ENCODE results near the gene CIAO2B.
A peak's percentile ranks its signal among the peaks of the same experiment; 100 is the strongest.
"Not testable (repeated sequence)": the region's sequence is repeated elsewhere in the genome, so short reads cannot be mapped to it uniquely, and the experiment has no call there.

Gene CIAO2B

DNA sequence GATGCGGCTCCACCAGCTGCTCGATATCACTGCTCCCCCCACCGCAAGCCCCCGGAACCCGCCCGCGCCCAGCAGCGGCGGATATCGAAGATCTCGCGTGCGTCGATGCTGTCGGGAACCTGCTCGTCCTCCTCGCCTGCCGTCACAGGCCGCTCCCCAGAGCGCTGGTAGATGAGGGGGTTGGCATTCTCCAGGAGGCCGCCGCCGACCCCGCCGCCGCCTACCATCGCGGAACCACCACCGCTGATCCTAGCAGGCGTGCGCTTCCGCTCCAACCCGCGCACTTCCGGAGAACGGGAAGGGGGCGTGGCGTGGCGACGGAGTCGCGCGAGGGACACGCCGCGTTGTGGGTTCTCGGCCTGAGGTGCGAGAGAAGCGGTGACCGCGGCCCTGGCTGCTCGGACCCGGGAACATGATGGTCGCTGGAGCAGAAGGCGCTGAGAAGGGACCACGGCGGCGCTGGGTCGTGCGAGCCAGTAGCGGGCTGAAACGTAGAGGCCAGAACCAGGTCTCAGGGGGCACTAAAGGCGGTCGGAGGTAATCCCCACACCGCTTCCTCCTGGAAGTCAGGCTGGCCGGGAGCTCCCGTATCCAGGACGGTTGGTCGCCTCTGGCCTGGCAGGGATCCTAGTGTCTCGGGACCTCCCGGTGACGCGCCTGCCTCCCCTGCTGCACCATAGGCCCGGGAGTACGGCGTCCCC lies at the start of gene CIAO2B:
TSS of gene CIAO2B (minus strand) at position 265 of the 701 bp plus-strand sequence. CDS start at position 227, 38 bp downstream.
- DNase-seq (ENCODE audit: low read depth), result peak; percentile 25

DNA sequence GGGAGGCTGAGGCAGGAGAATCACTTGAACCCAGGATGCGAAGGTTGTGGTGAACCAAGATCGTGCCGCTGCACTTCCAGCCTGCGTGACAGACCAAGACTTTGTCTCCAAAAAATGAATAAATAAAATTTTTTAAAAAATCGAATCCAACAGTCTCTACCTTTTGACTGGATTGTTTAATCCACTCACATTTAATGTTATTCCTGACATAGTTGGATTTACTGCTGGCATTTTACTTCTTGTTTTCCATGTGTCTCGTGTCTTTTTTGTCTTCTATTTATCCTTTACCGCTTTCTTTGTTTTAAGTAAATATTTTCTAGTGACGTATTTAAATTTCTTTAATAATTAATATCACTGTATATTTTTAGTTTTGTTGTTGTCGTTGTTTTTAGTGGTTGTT lies 48.8 kb upstream of the CIAO2B start:
- no peak for DNase-seq (ENCODE audit: low read depth)

DNA sequence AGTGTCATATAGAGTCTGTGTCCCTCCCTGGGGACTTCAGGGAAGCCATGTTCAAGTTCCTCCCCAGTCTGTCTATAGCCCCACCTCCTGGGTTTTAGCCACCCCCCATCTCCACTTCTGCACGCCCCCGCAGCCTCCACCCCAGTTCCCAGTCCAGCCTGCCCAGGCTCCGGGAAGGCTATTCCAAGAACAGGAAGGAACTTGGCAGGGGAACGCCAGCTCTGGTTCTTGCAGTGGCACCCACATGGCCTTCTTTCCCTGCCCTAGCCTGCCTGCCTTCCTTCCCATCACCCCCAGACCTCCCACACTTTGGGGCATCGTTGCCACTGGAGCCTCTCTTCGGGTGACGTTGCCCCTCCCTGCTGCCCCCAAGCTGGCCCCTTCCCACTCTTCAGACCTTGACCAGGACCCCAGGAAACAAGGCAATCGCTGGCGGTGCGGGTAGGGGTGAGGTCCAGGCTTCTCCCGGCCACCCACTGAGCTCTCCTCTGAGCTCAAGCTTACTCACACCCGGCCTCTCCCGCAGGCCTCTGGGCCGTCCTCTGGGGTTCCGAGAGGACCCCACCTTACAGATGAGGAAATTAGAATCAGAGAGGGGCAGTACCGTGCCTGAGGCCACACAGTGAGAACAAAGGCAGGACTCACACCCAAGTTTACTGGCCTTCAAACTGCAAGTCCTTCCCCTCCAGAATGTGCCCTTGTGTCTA lies 45.0 kb upstream of the CIAO2B start:
- DNase-seq (ENCODE audit: low read depth), result no peak

DNA sequence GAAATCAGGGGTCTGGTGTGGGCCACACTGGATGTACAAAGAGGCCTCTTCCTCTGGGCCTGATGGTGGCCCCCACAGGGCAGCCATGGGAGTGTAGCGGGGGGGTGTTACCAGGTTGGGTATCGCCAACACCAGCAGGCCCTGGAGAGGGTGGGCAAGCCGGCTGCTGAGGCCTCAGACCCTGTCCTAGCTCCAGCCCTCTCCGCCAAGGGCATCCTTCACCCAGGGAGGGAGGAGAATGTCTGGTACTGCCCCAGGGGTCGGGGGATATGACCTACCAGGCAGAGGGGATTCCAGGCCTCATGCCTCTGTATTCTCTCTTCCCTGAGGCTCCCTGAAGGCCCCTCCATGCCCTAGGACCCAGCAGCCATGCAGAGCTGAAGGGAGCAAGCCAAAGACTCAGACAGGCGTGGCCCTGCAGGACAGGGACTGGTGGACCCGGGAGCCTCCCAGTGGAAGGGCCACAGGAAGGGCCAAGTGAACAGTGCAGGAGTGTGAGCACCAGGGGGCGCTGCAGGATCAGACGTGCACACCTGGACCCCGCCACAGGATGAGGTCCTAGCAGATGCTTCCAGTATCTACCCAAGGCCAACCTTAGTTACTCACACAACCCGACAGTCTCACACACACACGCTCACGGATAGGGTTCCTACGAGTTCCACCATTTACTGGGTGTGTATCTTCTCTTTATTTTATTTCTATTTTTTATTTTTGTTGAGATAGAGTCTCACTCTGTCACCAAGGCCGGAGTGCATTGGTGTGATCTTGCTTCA lies 43.3 kb upstream of the CIAO2B start:
- peak; percentile 53 for DNase-seq (ENCODE audit: low read depth)

DNA sequence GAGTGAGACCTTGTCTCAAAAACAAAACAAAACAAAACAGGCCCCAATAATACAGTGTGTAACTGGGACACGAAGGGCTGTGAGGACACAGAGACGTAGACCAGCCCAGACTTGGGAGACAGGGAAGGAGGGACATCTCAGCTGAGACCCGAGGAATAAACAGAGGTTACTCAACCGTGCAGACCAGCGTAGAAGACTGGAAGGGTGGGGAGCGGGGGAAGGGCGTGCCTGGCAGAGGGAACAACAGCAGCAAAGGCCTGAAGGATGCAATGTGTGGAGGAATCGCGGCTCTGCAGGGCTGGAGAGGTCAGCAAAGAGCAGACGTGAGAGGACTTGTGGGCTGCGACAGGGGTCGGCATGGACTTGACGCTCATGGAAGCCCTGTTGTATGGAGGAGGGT lies 42.5 kb upstream of the CIAO2B start:
- DNase-seq (ENCODE audit: low read depth), result no peak

DNA sequence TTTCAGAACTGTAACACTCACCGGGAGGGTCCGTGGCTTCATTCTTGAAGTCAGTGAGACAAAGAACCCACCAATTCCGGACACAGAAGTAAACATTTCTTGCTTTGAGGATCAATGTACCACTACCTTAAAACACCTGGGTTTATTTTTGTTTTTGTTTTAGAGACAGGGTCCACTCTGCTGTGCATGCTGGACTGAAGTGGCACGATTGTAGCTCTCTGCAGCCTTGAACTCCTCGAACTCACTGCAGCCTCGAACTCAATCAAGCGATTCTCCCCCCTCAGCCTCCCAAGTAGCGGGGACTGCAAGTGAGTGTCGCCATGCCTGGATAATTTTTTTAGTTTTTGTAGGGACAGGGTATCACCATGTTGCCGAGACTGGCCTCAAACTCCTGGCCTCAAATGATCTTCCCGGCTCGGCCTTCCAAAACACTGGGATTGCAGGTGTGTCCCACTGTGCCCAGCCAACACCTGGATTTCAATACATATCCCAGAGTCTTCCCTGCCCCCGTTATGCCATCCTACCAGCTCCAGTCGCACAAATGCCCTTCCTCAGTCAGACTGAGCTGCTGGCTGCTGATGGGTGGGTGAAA lies 41.2 kb upstream of the CIAO2B start:
- DNase-seq (ENCODE audit: low read depth), result no peak

DNA sequence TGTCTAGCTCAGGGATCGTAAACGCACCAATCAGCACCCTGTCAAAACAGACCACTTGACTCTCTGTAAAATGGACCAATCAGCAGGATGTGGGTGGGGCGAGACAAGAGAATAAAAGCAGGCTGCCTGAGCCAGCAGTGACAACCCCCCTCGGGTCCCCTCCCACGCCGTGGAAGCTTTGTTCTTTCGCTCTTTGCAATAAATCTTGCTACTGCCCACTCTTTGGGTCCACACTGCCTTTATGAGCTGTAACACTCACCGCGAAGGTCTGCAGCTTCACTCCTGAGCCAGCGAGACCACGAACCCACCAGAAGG lies 40.7 kb upstream of the CIAO2B start:
- DNase-seq (ENCODE audit: low read depth), result not testable (repeated sequence)

DNA sequence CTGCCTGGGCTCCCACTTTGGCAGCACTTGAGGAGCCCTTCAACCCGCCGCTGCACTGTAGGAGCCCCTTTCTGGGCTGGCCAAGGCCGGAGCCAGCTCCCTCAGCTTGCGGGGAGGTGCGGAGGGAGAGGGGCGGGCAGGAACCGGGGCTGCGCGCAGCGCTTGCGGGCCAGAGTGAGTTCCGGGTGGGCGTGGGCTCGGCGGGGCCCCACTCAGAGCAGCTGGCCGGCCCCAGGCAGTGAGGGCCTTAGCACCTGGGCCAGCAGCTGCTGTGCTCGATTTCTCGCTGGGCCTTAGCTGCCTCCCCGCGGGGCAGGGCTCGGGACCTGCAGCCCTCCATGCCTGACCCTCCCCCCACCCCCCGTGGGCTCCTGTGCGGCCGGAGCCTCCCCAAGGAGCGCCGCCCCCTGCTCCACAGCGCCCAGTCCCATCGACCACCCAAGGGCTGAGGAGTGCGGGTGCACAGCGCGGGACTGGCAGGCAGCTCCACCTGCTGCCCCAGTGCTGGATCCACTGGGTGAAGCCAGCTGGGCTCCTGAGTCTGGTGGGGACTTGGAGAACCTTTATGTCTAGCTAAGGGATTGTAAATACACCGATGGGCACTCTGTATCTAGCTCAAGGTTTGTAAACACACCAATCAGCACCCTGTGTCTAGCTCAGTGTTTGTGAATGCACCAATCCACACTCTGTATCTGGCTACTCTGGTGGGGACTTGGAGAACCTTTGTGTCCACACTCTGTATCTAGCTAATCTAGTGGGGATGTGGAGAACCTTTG lies 40.1 kb upstream of the CIAO2B start:
- DNase-seq (ENCODE audit: low read depth), result not testable (repeated sequence)

DNA sequence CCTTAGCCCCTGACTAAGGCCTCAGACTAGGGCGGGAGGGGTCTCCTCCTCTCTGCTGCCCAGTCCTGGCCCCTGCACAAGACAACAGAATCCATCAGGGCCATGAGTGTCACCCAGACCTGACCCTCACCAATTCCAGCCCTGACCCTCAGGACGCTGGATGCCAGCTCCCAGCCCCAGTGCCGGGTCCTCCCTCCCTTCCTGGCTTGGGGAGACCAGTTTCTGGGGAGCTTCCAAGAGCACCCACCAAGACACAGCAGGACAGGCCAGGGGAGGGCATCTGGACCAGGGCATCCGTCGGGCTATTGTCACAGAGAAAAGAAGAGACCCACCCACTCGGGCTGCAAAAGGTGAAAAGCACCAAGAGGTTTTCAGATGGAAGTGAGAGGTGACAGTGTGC lies 39.5 kb upstream of the CIAO2B start:
- DNase-seq (ENCODE audit: low read depth), result no peak

DNA sequence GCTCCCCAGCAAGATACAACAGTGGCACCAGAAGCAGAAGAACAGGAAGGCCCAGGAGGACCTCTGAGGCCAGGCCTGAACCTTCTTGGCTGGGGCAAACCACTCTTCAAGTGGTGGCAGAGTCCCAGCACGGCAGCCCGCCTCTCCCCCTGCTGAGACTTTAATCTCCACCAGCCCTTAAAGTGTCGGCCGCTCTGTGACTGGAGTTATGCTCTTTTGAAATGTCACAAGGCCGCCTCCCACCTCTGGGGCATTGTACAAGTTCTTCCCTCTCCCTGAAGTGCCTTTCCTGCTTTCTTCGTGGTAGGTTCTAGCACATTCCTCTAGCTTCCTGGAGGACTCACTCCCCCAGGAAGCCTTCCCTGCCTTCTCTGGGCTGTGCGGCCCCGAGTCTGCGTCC lies 38.8 kb upstream of the CIAO2B start:
- no peak for DNase-seq (ENCODE audit: low read depth)

DNA sequence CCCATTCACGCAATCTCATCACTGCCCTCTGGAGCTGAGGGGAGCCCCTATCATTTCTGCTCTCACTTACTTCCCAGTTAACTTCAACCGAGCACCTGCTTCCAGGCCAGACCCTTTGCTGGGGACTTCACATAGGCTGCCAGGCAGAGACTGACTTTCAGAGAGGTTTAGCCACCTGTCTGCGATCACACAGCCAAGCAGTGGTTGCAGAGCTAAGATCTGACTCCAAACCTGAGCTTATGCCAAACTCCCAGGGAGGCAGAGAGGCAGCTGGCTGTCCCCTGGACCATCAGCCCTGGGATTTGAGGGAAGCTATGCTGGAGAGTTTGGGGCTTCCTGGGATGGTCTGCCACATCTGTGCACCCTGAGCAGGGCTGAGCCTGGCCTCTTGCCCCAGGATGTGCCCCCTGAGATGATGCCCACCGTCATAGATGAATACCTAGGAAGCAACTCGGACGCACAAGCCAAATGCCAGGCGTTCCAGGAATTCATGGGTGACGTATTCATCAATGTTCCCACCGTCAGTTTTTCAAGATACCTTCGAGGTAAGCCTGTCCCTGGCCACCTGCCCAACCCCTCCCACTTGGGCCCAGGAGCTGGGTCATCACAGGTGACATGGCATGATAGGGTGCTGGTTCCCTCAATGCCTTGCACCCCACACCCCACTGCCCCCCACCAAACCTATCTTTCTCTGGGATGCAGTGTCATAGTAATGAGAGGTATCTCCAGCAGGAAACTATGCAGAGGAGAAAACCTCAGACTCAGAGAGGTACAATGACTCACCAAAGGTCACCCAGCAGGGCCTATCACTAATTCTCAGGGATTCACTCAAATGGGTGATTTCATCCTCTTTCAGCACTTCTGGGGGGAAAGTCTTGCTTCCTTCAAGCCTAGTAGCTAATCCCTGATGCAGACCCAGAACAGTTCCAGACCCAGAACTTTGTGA lies 36.8 kb upstream of the CIAO2B start:
- DNase-seq (ENCODE audit: low read depth), result peak; percentile 64

DNA sequence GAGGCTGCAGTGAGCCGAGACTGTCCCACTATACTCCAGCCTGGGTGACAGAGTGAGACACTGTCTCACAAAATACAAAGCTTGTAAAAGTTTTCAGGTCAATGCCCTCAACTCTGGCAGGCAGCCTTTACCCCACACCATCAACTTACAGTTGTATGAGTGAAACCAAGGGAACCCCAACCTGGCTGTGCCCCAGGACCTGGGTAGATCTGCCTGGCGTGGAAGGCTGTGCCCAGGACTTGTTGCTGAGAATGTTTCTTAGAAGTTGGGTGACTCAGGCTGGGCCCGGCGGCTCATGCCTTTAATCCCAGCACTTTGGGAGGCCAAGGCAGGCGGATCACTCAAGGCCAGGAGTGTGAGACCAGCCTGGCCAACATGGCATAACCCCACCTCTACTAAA lies 34.6 kb upstream of the CIAO2B start:
- no peak for DNase-seq (ENCODE audit: low read depth)

DNA sequence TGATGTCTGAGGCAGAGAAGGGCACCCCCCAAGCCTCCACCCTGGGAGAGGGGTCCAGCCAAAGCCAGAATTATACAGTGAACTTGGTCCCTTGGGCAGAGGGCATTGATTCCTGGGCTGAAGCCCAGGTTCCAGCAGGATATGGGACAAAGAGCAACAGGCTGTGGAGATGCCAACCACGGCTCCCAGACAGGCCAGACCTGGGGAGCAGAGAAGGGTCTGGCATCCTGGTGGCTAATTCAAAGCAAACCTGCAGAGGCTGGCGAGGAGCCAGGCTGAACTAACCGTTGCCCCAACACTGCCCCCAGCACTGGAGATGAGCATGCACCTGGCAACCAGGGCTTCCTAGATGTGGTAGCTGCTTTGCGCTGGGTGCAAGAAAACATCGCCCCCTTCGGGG lies 29.8 kb upstream of the CIAO2B start:
- DNase-seq (ENCODE audit: low read depth), result no peak

DNA sequence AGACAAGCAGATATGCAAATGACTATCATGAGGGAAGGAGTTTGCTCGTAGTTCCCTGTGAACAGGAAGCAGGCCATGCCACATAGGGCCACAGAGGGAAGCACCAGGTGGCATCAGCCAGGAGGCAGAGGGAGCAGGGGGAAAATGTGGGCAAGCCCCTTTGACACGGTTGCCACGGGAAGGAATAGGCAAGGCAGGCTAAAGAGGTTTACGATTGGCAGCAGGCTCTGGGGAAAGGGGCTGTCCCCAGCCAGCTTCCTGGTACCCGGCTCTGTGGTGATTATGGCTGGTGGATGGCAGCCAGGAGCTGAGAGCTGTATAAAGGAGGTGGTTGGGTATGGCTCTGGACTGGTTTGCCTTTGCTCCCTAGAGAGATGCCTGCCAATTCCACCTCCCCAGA lies 27.7 kb upstream of the CIAO2B start:
- no peak for DNase-seq (ENCODE audit: low read depth)

DNA sequence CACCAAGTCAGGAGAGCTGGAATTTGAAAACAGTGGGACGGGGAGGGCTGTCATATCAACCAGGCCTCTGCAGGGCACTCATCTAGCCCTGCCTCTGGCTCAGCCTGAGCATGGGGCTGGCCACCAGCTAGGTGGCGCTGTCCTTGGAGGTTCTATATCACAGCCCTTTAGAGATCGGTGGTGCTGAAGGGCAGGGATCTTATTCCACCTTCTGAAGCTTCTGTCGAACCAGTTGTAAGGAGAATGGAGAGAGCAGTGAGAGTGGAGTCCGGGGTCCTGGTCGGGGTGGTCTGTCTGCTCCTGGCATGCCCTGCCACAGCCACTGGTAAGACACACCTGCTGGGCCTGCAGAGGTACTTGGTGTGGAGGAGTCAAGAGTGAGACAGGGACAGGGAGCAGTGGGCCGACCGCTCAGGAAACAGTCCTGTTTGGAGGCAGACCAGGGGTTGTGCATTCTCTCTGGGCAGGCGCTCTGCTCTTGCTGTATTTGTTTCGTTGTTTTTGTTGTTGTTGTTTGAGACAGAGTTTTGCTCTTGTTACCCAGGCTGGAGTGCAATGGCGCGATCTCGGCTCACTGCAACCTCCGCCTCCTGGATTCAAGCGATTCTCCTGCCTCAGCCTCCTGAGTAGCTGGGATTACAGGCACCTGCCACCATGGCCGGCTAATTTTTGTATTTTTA lies 27.0 kb upstream of the CIAO2B start, which contains the start of gene CES3:
TSS of gene CES3 (plus strand) at position 202 of the 680 bp plus-strand sequence. CDS start at position 244, 42 bp downstream.
- DNase-seq (ENCODE audit: low read depth), result no peak

DNA sequence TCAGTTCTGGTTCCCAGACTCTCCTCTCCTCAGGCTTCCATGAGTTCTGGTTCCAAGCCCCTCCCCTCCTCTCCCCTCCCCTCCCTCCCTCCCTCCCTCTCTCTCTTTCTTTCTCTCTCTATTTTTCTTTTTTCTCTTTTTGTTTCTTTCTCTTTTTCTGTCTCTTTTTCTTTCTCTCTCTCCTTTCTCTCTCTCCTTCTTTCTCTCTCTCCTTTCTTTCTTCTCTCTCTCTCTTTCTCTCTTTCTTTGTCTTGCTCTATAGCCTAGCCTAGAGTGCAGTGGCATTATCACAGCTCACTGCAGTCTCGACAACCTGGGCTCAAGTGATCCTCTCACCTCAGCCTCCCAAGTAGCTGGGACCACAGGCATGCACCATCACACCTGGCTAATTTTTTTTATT lies 26.1 kb upstream of the CIAO2B start:
- no peak for DNase-seq (ENCODE audit: low read depth)

DNA sequence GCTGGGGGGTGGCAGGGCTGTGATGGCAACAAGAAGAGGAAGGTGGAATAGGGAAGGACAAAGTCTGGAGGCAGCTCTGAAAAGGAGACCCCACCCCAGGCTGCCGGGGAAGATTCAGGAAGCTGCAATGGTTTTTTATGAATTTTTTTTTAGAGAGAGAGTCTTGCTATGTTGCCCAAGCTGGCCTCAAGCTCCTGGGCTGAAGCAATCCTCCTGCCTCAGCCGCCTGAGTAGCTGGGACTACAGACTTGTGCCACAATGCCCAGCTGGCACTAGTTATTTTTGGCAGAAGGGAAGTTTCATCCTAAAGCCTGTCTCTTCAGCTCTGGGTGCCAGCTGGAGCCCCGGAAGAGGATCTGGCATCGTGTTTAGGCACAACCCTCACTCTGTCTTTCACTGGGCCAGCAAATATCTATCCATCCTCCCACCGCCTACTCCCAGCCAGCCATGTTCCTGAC lies 25.5 kb upstream of the CIAO2B start:
- DNase-seq (ENCODE audit: low read depth), result no peak

DNA sequence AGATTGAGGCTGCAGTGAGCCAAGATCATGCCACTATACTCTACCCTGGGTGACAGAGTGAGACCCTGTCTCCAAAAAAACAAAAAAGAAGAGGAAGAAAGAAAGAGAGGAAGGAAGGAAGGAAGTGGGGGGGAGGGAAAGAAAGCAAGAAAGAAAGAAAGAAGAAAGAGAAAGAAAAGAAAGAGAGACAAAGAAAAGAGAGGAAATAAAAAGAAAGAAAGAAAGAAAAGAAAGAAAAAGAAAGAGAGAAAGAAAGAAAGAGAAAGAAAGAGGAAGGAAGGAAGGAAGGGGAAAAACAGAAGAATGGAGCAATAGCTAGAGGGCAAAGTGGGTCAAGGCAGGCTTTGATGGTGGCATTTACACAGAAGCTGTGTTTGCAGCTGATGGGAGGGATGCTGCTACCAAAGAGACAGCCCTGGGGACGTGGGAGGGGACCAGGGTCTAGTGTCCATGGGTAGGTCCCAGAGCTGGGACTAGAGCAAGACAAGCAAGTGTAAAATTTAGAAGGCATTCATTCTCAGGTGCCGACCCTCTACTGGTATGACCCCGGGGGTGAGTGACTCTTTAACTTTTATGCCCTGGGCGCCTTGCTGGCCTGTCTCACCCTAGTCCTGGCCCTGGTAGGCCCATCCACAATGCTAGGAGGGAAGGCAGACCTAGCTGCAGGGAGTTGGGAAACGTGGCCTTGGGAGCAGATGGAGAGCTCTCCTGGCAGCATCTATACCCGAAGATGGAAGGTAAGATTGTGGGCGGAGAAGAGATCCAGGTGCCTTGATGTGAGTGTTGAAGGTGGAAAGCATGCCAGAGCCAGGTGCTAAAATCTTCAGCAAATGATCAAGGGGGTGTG lies 24.9 kb upstream of the CIAO2B start:
- no peak for DNase-seq (ENCODE audit: low read depth)

DNA sequence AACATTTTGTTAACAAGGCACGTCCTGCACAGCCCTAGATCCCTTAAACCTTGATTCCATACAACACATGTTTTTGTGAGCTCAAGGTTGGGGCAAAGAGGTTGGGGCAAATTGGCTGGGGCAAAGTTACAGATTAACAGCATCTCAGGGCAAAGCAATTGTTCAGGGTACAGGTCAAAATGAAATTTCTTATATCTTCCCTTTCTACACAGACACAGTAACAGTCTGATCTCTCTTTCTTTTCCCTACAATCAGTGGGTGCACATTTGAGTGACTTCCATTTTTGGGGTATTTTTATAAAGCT lies 21.9 kb upstream of the CIAO2B start:
- not testable (repeated sequence) for DNase-seq (ENCODE audit: low read depth)
